ENCODE data around the gene SLFN12L. TPM values are rescaled to one million over a fixed set of nuclear protein-coding genes. Genes with fewer than 3 reads are reported as not detected.

Gene SLFN12L
- total RNA-seq, 1 donor: not detected

DNA sequence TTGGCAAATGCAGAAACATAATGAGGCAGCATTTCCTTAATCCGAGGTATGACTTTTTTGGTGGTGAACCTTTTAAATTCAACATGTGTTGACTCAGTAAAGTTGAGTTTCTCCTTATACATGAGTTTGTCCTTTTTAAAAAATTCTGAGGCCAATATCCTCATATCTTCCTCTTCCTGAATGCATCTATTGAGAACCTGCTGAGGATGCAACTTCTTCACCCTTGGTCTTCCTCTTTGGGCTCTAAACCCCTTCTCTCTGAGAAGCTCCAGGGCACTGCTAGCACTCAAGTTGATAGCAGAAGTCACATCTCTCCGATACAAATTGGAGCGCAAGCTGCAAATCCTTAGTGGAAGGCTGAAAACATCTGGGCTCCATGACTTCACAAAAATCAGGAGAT is 19.9 kb upstream of the SLFN12L start:
- H3K4me3 ChIP-seq (ENCODE audit: low read depth, low read length): no peak overlapping the region
- TF ChIP-seq, protein P1, sequence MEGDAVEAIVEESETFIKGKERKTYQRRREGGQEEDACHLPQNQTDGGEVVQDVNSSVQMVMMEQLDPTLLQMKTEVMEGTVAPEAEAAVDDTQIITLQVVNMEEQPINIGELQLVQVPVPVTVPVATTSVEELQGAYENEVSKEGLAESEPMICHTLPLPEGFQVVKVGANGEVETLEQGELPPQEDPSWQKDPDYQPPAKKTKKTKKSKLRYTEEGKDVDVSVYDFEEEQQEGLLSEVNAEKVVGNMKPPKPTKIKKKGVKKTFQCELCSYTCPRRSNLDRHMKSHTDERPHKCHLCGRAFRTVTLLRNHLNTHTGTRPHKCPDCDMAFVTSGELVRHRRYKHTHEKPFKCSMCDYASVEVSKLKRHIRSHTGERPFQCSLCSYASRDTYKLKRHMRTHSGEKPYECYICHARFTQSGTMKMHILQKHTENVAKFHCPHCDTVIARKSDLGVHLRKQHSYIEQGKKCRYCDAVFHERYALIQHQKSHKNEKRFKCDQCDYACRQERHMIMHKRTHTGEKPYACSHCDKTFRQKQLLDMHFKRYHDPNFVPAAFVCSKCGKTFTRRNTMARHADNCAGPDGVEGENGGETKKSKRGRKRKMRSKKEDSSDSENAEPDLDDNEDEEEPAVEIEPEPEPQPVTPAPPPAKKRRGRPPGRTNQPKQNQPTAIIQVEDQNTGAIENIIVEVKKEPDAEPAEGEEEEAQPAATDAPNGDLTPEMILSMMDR (IDR thresholded peaks at IDR 0.05; ENCODE audit: insufficient read depth, low read depth, low read length): no peak
- DNase-seq (ENCODE audit: low read depth): no peak

DNA sequence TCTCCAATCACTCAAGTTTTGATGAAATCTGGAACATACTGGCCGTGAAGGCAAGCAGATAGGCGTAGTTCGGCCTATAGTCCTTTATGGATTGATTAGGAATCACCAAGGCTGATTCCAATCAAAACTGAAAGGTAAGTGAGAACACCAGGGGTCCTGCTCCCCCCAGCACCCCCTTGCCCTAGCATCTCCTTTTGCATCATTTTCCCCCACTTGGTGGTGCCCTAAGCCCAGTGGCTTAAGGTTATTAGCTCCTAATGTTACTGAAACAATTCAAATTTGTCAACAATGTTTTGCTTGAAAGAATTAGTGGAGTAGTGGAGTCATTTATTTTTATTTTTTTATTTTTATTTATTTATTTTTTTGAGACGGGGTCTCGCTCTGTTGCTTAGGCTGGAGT is 18.2 kb upstream of the SLFN12L start:
- no peak for DNase-seq (ENCODE audit: low read depth)
- no peak overlapping the region for H3K4me3 ChIP-seq (ENCODE audit: low read depth, low read length)
- TF ChIP-seq, protein P1 (IDR thresholded peaks at IDR 0.05; ENCODE audit: insufficient read depth, low read depth, low read length): peak; percentile 35

DNA sequence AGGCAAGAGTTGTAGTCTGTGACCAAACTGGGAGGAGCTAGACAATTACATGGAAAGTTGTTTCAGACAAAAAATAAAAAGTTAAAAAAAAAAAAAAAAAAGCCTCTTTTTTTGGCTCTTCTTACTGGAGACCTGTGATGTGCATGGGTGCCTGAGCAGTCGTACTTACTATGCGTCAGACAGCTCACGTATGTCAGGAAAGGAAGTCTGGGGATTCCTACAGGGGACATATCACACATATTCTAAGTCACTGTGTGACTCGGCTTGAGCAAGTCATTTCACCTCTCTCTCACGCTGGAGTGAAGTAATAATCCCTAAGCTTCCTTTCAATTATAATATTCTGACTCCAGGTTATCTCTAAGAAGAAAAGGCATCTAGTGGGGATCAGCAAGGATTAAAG is 17.2 kb upstream of the SLFN12L start:
- H3K4me3 ChIP-seq (ENCODE audit: low read depth, low read length): no peak overlapping the region
- TF ChIP-seq, protein P1 (IDR thresholded peaks at IDR 0.05; ENCODE audit: insufficient read depth, low read depth, low read length): no peak
- no peak for DNase-seq (ENCODE audit: low read depth)

DNA sequence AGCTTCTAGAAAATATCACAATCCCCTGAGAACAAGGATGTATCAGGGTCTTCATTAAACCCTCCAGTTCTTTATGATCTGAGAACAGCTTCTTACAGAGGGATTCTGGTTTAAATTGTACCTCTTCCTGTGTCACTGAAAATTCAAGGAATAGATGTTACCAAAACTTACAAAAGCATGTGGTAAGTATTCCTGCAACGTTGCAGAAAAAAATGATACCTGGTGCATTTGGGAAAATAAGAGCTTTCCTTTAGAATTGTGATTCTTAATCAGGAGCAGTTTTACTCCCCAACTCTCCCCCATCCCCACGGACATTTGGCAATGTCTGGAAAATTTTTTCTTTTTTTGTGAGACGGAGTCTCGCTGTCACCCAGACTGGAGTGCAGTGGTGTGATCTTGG is 15.8 kb upstream of the SLFN12L start:
- TF ChIP-seq, protein P1 (IDR thresholded peaks at IDR 0.05; ENCODE audit: insufficient read depth, low read depth, low read length): no peak
- no peak overlapping the region for H3K4me3 ChIP-seq (ENCODE audit: low read depth, low read length)
- no peak for DNase-seq (ENCODE audit: low read depth)

DNA sequence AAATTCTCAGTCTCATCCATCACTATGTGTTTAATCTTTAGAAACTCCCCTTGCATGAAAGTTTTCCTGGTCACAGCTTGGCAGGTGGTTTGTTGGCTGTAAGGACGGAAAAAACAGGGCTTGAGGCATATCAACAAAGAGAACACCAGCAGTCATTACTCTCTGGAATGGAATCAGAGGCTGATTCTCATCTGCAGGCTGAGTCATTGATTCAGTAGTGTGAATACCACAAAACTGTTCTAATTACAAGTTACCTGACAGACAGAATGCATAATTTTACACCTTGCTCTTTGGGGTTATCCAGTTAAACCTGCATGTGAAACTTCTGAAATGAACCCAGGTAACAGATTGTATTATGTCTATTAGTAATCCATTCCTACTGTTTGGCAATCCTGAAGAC is 11.5 kb upstream of the SLFN12L start:
- TF ChIP-seq, protein P1 (IDR thresholded peaks at IDR 0.05; ENCODE audit: insufficient read depth, low read depth, low read length): no peak
- DNase-seq (ENCODE audit: low read depth): no peak
- H3K4me3 ChIP-seq (ENCODE audit: low read depth, low read length): no peak overlapping the region

DNA sequence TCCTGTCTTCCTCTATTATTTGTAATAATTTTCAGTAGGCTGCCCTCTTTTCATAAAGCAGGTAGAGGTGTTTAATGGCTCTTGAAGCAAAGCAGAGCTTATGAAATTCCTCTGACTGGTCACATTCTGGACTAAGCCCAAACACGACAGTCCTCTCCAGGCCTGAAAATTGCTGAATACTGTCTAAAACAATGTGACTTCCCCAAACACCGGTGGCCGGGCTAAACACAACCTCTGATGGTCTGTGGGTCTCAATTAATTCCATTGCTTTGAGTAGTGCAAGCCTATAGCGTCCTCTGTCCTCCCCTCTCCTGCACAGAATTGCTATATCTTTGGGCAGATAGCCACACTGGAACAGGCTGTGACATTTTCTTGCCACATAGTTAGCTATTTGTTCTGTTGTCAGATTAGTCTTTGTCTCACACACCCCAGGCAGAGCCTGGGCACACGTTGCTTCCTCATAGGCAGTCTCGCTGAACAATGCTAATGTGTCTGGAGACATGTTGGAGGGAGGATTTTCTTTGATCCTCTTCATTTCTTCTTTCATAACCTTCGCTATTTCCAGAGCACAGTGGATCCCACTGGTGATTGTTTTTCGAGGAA is 10.8 kb upstream of the SLFN12L start:
- H3K4me3 ChIP-seq (ENCODE audit: low read depth, low read length): no peak overlapping the region
- DNase-seq (ENCODE audit: low read depth): no peak
- TF ChIP-seq, protein P1 (IDR thresholded peaks at IDR 0.05; ENCODE audit: insufficient read depth, low read depth, low read length): no peak

DNA sequence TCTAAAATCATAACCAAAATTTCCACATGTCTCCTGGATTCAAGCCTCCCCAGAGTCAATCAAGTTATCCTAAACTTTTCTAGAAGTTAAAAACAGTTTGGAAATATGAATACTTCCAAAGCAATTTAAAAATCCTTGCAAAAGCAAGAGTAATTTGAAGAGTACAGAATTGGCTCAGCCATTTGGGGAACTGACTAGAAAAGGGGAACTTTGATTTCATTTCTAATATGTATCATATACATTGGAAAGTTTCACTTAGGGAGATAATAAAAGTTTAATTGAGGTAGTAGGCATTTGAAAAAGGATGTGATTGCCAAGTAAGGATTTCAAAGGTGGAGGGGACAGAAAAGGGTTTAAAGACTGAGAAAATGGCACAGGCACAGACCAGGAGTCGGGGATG is 9.0 kb upstream of the SLFN12L start:
- TF ChIP-seq, protein P1 (IDR thresholded peaks at IDR 0.05; ENCODE audit: insufficient read depth, low read depth, low read length): no peak
- H3K4me3 ChIP-seq (ENCODE audit: low read depth, low read length): no peak overlapping the region
- DNase-seq (ENCODE audit: low read depth): no peak
